Amygdala (tissue), 56 donors: Measurements from ENCODE around the gene MUS81.
A peak's percentile ranks its signal among the peaks of the same experiment; 100 is the strongest.

Experiments used
- DNase-seq, 56 donors: peaks; one replicate each; lab custom pipeline; 2025; lab: John Stamatoyannopoulos, UW

The MUS81 gene

DNA sequence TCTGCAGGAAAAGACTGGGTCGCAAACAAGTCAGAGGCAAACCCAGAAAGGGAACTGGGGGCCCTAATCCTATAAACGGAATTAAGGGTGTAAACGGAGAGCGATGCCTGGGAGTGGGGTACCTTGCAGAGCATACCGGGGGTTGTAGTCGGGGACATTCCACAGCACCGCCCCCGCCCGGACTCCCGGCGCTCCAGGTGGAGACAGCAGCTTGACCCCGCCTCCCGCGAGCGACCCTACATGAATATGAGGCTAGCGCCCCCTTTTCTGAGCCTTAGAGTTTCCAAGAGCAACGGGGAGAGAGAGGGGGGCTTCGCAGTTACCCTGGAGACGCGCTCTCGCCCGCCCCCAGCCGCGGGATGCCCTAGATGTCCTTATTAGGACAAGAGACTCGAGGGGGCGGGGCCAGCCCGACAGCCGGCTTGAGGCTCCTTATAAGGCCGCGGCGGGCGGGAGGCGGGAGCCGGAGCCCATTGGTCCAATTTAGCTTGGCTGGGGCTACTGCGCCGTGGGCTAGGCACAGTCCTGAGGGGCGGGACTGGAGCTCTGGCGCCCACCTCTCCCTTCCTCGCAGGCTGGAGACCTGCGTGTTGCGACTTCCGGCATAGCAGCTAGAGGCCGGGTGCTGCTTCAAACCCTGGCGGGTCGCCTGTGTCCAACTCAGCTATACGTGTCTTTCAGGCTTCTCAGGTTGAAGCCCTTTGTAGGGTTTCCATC is 980 bp upstream of the MUS81 start:
- peak in 55 of 56 donors; percentile 58 to 99 (median 93) for DNase-seq

DNA sequence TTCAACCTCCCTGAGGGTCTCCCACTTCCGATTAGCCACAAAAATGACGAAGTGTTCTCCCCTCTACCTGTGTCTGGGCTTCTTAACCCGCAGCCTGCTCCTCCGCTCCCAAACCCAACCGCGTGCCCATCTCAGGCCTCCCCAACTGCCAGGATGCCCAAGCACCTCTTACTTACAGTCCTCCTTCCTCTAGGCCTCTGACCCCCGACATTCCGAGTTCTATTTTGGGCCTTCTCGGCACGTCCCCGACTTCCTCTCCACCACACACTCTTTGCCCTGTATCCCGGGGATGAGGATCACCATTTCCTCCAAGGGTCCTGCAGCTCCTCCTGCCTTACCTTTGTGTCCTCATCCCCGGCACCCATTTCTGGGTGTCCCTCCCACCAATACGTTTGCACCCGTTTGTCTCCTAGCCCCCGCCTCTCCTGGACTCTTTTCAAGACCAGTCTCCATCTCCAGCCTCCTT is 388 bp upstream of the MUS81 start:
- DNase-seq, result peak in 9 of 56 donors; percentile 63 to 78 (median 72)

DNA sequence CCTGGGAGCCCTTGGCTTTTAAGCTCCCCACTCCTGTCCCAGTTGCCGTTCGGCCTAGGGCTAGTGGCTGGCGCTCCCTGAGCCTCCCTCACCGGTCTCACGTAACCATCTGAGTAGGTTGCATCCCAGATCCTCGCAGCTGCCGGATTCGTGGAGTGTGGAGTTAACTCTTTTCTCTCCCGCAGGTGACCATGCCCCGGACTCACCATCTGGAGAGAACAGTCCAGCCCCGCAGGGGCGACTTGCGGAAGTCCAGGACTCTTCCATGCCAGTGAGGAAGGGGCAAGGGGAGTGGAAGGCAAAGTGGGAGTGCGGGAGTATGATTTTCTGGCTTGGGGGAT is 902 bp downstream of the MUS81 start:
- DNase-seq, result no peak

DNA sequence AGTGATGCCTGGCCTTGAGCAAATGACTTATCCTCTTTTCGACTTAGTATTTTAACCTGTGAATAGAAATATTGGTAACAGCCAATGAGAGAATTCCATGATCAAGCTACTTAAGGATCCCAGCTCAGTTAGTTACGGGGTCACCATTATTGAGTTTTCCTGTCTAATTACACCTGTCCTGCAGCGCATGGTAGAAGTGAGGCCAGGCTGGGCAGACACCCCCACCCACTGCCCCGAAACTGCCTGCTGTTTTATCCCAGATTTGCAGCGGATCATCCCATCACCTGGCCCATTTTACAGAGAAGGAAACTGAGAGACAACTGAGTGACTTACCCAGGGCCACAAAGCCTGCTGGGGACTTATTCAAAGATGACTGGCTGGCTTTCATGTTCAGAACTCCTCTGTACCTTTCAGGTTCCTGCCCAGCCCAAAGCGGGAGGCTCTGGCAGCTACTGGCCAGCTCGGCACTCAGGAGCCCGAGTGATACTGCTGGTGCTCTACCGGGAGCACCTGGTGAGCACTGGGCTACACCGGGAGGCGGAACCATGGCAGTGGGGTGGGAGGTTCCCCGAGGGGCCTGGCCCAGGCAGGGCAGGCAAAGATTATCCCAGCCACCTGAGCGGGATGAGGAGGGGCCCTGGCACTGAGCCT is 1.4 kb downstream of the MUS81 start:
- peak in 1 of 56 donors; percentile 76 for DNase-seq

DNA sequence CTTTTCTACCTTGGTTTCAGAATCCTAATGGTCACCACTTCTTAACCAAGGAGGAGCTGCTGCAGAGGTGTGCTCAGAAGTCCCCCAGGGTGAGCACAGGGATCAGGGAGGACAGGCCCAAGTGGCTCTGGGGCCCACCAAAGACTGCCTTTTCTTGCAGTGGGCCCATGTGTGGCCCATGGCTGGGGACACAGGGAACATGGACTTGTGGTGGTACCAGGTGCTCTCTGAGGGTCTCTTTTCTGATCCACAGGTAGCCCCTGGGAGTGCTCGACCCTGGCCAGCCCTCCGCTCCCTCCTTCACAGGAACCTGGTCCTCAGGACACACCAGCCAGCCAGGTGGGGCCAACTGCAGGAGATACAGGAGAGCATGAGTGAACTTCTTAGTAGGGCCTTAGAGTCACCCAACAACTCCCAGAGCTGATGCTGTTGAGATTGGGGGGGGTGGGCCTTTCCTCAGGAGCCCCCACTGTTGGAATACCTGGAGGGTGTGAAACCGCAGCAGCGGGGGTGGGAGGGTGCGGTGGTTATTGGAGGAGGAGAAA is 2.0 kb downstream of the MUS81 start:
- no peak for DNase-seq

DNA sequence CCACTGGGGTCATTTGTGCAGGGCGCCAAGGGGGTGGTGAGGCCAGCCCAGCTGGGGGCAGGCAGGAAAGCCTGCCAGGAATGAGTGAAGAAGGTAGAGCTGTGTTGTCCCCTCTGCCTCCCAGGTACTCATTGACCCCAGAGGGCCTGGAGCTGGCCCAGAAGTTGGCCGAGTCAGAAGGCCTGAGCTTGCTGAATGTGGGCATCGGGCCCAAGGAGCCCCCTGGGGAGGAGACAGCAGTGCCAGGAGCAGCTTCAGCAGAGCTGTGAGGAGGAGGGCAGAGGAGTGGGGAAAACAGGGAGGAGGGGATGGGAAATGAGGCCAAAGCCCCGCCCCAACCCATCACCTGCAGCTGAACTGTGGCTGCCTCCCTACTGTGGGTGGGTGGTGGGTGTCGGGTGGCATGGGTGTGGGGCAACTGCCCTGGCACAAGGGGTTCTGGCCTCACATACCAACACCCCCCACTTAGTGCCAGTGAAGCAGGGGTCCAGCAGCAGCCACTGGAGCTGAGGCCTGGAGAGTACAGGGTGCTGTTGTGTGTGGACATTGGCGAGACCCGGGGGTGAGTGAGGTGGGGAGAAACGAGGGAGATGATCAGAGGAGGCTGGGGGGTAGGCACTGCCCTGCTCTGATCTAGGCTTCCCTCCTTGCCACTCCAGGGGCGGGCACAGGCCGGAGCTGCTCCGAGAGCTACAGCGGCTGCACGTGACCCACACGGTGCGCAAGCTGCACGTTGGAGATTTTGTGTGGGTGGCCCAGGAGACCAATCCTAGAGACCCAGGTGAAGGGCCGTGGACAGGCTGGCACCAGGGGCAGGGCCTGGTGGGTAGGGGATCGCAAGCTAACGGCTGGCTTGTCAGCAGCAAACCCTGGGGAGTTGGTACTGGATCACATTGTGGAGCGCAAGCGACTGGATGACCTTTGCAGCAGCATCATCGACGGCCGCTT is 3.0 kb downstream of the MUS81 start:
- no peak for DNase-seq

DNA sequence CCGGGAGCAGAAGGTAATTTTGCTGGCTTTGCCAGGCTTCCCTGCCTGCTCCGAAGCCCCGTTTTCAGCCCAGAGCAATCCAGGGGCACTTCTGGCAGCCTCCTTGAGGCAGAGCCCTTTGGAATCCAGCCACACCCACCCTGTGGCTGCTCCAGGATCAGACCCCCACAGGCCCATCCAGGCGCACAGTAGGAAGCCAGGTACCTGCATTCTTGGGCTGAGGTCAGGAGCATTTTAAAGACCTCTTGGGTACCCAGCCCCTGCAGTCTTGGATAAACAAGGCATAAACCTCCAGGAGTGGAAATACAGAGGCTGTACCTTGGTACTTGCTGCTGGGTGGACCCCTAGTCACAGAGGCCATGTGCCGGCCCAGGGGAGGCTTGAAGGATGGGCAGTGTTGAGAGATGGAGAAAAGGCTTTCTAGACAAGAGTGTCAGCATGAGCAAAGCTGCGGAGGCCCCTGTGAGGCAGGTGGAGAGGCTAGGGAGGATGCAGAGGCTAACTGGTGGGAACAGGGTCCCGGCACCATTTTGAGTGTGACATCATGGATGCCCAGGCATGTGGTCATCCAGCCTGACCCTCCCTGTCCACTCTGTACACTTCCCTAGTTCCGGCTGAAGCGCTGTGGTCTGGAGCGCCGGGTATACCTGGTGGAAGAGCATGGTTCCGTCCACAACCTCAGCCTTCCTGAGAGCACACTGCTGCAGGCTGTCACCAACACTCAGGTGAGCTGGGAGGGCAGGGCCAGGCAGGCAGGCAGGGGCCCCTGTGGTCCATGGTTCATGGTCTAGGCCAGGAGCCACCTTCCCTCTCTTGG is 3.9 kb downstream of the MUS81 start:
- DNase-seq, result no peak

DNA sequence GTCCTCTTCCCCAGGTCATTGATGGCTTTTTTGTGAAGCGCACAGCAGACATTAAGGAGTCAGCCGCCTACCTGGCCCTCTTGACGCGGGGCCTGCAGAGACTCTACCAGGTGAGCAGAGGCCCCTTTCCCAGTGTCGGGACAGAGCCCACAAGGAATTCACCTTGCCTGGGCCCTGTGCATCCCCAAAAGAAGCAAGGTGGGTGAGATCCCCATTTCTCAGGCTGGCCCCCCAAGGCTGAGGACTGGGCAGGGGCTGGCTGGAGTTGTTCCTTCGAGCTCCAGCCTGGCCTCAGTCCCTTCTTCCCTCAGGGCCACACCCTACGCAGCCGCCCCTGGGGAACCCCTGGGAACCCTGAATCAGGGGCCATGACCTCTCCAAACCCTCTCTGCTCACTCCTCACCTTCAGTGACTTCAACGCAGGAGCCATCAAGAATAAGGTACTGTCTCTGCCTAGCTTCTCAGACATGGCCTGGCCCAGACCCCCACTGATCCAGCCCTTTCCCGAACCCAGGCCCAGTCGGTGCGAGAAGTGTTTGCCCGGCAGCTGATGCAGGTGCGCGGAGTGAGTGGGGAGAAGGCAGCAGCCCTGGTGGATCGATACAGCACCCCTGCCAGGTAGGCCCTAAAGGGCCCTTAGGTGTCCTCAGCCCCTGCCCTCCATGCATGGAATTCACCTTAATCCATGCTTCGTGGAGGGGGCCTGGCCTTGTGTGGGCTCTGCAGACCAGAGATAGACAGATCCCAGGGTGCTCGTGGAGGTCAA is 4.7 kb downstream of the MUS81 start:
- DNase-seq, result no peak

DNA sequence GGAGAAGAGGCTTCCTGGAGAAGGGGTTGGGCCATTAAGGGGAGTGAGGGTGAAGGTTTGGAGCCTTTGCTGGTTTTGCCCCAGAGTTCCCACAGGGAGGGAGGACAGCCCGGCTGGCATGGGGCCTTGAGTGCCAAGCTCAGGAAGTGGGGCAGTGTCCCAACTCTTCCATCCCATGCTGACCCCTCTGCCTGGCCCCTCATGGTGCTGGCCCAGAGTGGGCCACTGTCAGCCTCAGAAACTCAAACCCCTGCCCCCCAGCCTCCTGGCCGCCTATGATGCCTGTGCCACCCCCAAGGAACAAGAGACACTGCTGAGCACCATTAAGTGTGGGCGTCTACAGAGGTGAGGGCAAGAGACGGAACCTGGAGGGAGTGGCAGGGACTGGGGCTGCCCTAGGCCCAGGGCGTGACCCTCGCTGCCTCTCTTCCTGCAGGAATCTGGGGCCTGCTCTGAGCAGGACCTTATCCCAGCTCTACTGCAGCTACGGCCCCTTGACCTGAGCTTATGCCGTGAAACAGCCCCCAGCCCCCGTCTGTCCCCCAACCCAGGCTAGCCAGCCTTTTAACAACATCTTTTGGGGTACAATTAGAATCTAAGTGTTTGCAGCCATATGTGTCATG is 5.4 kb downstream of the MUS81 start:
- DNase-seq, result no peak

DNA sequence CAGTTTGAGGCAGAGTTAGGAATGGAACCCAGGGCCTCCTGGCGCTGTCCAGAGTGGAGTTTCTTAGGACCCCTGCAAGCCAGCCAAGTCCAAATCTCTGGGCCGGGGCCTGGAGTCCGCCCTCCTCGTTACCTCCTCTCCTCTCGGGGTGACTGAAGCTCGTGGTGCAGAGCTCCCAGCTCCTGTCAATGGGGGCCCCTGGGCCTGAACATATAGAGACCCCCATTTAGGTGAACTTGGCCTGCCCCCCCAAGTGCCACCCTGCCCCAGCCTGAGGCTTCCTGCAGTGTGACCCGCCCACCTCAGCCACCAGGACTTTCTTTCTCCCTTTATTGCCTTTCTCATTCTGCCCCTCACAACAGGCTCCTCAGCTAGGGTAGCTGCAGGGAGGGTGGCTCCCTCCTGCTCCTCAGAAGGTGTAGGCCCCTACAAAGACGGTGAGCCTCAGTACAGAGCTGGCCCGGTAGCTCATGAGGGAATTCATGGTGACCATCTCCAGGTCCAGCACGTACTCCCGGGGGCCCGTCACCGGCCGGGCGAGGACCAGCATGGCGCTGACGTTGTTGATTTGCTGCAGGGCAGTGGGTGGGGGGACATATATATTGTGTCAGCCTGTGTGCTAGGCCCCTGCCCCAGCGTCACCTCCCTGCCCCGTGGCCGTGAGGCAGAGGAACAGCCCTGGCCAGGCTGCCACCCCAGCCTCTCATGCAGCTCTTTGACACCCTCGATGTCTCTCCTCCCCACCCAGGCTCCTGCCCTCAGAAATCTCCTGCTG is 6.5 kb downstream of the MUS81 start:
- no peak for DNase-seq

DNA sequence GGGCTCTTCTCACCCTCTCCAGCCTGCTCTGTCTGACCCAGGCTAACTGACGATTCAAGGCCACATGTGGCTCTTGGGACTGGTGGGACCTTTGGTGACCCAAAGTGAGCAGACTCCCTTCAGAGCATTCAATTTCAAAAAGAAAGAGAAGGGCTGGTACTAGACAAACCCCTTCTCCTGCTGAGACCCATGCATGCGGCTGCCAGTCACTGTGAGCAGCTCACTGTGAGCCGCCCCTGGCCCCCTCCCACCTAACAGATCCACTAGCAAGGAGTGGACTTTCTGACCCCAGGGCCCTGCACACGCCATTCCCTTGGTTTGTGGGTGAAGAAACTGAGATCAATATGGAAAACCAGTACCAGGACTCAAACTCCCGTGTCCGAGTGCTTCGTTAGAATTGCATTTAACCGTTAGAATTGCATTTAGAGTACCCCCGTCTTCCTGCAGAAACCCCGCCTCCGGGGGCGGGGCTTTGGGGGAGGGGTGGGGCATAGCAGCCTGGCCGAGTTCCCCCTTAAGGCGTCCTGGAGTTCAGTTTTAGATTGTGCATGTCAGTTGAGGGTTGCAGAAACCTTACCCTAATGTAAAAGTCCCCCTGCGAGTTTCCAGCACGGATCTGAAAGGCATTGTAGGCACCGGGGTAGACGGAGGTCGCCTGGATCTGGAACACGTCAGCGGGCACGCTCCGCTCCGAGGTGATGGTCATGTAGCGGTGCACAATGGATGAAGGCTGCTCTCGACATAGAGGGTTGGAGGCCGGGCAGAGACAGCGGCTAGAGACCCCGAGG is 7.2 kb downstream of the MUS81 start:
- DNase-seq, result no peak

DNA sequence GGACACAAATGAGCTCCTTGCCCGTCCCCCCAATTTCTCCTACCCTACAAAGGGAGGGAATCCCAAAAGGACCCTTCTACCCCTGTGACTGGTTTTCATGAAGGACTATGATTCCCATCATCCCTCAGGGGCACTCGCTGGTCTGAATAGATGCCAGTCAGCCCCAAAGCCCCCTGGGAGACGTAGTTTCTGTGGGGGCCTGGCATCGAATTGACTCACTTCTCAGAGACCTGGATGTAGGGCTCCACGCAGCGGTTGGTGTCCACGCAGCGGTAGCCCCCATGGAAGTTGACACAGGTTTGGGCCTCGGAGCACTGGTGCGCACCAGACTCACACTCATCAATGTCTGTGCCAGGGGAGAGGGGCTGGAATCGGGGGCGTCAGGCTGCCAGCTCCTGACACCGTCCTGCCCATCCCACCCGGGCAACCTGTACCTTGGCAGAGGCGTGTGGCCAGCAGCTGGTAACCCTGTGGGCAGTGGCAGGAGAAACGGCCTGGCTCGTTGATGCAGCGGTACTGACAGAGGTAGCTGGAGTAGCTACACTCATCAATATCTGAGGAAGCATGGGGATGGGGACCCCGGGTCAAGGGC is 7.9 kb downstream of the MUS81 start:
- DNase-seq, result peak in 23 of 56 donors; percentile 2 to 77 (median 32)

DNA sequence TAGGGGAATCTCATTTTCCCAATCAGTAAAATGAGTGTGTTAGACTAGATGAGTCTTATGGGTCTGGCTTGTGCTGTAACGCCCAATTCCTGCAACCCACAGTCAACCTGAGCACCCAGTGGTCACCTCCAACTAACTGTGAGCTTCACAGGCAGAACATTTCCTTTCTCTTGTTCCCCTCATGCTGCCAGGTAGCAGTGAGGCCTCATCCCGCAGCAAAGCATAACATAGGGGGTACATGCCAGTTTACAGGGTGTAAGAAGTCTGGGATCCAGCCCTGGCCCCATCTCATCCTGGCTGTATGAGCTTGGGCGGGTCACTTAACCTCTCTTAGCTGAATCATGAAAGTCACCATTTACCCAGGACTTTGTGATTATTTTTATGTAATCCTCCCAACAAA is 8.7 kb downstream of the MUS81 start:
- no peak for DNase-seq

DNA sequence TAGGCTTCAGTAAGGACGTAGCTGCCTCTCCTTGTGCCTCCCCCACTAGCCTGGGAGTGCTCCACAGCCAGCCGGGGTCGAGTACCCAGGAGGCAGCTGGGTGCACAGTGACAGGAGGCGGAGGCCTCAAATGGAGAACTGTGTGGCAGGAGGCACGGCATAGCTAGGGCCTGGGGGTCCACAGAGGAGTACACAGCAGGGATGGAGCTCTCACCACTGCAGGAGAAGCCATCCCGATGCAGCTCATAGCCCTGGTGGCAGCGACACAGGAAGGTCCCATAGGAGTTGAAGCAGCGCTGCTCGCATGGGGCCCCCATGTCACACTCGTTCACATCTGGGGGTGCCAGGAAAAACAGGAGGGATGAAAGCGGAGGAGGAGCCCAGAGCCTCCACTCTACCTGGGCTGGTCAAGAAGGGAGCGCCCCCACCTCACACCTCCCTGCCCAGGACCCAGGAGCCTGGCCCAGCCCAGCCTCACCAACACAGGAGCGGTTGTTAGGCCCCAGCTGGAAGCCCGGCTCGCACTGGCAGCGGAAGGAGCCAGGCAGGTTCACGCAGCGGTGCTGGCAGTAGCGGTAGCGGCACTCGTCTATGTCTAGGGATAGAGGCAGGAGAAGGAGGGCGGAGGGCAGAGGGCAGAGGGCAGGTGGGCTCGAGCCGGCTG is 9.5 kb downstream of the MUS81 start:
- no peak for DNase-seq

DNA sequence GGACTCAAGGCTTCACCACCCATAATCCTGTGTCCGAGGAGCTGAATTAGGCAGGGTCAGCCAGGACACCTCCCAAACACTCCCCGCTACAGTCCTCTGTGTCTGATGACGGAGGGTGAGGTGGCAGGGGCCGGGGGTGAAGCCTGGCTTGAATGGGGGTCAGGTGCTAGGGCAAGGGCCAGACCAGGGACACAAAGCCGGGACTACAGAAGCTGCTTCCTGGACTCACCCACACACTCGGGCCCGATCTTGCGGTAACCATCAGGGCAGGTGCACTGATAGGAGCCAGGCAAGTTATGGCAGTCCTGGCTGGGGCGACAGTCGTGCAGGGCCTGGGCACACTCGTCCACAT is 10.1 kb downstream of the MUS81 start:
- DNase-seq, result no peak
